ENCODE data around the gene POLRMT.

DNA sequence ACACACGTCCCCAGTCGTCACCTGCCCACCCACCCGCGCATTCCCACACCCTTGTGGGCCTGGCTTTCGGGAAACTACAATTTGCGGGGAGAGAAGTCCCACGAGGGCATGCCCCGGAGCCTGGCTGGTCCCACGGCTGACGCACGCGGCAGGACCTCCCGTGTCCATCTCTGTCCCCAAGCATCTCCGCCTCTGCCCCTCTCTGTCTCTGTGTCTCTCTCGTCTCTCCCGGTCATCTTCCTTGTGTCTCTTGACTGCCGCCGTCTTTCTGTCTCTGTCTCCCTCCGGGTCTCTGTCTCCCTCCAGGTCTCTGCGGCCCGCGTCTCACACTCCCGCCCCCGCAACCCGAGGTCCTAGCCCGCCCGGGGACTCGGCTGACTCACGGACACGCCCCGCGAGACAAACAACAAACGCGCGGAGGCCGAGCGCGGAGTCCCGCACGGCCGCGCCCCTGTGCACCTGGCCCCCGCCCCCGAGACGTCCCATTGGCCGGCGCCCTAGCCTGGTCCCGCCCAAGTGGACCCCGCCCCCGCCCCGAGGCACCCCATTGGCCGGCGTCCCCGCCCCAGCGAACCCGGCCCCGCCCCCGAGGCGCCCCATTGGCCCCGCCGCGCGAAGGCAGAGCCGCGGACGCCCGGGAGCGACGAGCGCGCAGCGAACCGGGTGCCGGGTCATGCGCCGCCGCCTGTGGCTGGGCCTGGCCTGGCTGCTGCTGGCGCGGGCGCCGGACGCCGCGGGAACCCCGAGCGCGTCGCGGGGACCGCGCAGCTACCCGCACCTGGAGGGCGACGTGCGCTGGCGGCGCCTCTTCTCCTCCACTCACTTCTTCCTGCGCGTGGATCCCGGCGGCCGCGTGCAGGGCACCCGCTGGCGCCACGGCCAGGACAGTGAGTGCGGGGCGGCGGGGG, 6.2 kb upstream of the POLRMT start, which contains the start of gene FGF22:
- TF ChIP-seq SP1 (IDR thresholded peaks at IDR 0.05) (no peak), BHLHE40 (IDR thresholded peaks at IDR 0.05; ENCODE audit: borderline replicate concordance) (no peak), SUZ12 (IDR thresholded peaks at IDR 0.05) (no peak)

Measured in HEK293T (cell line).